Omental fat pad (tissue), 4 donors: ENCODE results near the gene DGKB. TPM values are rescaled to one million over a fixed set of nuclear protein-coding genes. Genes with fewer than 3 reads are reported as not detected.

Source experiments
- ATAC-seq: fragments of 150-250 bp; one replicate; pipeline ENCODE4 v1.9.1; 2016; ENCODE audit warnings: mild to moderate bottlenecking, moderate library complexity; ENCODE audit not compliant: low FRiP score
- DNase-seq: peaks from one replicate; pipeline ENCODE4 v3.0.0-alpha.2; 2019; ENCODE audit warnings: low spot score
- CTCF ChIP-seq, 3 donors: fragments of 450-650 bp; IDR thresholded peaks; one replicate each; pipeline ENCODE4 v1.5.1; 2016 to 2017; ENCODE audit warnings: antibody characterized with exemption in 3 of 3, mild to moderate bottlenecking in 3 of 3, moderate library complexity in 2 of 3
- total RNA-seq, 4 donors: library from RNA; depleted of rRNA; stranded (reverse); fragments of >200 nt; gene quantifications; one replicate each; pipeline ENCODE4 v1.1.0, GENCODE V29; 2016

Gene DGKB
- total RNA-seq, 4 donors from 2014 or later = 0.12 to 2.8 TPM; not detected in 2

- DNase-seq (no peak), ATAC-seq (no peak)
- TF ChIP-seq CTCF (IDR thresholded peaks at IDR 0.05) = no peak
Measured at GRCh38 chr7:14207138-14207537, 695.4 kb downstream of the DGKB start.

- TF ChIP-seq CTCF (IDR thresholded peaks at IDR 0.05) = no peak
- no peak for DNase-seq
- no peak for ATAC-seq
Measured at GRCh38 chr7:14206121-14206520, 696.4 kb downstream of the DGKB start.

DNA sequence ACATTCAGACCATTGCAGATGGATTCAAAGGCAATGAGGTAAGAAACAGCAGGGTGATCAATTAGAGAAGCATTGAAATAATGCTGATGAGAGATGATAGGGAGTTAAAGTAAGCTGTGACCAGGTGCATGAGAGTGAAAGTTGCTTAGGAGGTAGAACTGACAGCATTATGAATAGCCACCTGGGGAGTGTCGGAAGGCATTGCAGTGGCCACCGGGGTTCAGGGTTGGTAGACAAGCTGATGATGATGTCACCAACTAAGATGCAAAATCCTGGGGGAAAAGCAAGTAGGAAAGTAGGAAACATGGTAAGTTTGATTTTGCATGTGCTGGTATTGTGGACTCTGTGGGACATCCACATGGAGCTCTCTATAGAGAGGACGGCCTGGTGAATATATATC, 701.2 kb downstream of the DGKB start:
- TF ChIP-seq CTCF (IDR thresholded peaks at IDR 0.05) = no peak
- ATAC-seq (no peak), DNase-seq (no peak)

DNA sequence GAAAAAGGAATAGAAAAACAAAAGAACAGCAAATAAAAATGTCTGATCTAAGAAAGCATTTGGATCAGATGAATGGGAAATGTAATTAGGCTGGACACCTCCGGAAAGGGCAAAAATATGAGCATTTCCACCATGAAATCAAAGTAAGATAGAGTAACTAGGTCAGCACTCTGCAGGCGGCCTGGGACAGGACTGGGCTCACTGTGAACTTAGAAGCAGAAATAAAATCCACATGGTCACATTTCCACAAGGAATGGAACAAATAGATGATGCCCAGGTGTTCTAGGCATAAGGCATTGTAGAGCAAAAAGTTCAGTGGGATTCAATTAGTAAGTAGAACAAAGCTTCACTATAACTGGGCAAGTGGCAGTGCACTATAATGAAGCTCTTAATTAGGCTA, 703.2 kb downstream of the DGKB start:
- ATAC-seq (no peak), DNase-seq (no peak)
- TF ChIP-seq CTCF (IDR thresholded peaks at IDR 0.05) = no peak

GRCh38 chr7:14197280-14197679, 705.3 kb downstream of the DGKB start:
- no peak for DNase-seq
- no peak for ATAC-seq
- no peak for TF ChIP-seq CTCF (IDR thresholded peaks at IDR 0.05)

DNA sequence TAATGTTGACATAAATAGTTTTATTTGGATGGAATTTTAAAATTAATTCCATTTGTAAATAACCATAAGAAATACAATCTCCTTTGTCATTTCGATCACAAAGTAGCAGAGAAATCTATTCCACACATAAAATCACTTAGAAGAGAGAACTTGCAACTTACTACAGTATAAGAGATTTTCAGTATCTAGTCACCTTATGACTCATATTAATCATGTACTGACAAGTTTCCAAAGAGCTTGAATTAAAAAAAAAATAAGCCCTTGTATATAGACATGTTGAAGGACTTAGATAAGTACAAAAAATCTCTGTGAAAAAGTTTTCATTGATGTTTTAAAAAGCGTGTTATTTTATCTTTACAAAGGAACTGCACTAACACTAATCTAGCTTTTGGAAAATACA, 706.0 kb downstream of the DGKB start:
- no peak for TF ChIP-seq CTCF (IDR thresholded peaks at IDR 0.05)
- DNase-seq (no peak), ATAC-seq (no peak)

DNA sequence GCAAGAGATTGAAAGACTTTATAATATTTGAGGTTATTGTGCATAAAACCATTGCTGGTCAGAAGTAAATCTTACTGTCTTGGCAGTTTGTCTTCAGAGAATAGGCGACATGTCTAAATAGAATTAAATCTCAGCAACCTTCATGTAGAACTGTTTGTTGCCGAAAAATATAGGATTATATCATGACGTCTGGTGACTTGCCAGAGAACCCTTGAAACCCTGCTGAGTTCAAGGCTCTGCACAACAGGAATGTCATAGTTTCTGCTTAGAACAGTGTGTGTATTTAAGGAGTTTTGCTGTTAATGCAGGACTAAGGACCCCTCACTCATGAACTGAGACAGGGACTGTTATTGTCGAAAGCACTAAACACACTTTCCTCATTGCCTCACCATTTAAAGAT, 706.7 kb downstream of the DGKB start:
- ATAC-seq (no peak), DNase-seq (no peak)
- no peak for TF ChIP-seq CTCF (IDR thresholded peaks at IDR 0.05)
